Measurements from ENCODE around the gene SHROOM4.
A peak's percentile ranks its signal among the peaks of the same experiment; 100 is the strongest.

The SHROOM4 gene

DNA sequence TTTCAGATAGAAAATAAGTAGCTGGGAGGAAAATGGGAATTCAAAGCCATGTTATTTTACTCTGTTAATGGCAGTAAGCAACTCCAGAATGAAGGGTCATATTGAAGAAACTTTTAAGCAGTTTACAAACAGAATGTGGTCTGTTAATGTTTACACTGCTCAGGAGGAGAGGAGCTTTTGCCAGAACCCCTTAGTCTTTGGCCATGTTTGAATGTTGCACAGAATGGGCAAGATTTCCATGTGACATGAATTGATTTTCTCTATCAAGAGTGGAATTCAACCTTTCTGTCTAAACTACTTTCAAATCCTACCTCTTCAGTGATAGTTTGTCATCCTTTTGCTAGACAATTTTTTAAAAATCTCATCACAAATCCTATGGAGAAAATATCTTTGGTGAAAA lies 227.6 kb downstream of the SHROOM4 start:
- TF ChIP-seq, protein P1, sequence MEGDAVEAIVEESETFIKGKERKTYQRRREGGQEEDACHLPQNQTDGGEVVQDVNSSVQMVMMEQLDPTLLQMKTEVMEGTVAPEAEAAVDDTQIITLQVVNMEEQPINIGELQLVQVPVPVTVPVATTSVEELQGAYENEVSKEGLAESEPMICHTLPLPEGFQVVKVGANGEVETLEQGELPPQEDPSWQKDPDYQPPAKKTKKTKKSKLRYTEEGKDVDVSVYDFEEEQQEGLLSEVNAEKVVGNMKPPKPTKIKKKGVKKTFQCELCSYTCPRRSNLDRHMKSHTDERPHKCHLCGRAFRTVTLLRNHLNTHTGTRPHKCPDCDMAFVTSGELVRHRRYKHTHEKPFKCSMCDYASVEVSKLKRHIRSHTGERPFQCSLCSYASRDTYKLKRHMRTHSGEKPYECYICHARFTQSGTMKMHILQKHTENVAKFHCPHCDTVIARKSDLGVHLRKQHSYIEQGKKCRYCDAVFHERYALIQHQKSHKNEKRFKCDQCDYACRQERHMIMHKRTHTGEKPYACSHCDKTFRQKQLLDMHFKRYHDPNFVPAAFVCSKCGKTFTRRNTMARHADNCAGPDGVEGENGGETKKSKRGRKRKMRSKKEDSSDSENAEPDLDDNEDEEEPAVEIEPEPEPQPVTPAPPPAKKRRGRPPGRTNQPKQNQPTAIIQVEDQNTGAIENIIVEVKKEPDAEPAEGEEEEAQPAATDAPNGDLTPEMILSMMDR (IDR thresholded peaks at IDR 0.05; ENCODE audit: insufficient read depth, low read depth, low read length, missing control alignments): no peak
- no peak overlapping the region for H3K4me3 ChIP-seq (ENCODE audit: low read depth, low read length)
- DNase-seq (ENCODE audit: low read depth): no peak

DNA sequence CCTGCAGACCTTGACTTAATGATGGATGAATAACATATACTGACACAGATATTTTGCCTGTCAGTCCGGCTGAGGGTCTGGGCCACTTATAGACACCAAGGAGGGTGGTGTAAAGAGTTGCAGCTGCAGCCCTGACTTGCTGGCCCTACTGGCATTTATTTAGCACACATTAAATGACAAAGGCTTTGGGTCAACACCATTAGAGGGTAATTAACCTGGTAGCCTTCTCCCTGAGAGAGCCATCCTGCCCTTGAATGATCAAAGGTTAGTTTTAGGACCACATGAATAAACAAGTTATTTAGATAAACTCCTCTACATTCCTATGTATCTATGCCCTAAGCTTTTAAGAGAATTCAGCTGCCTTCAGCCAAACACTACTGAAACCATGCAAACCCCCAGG lies 232.6 kb downstream of the SHROOM4 start:
- no peak for DNase-seq (ENCODE audit: low read depth)
- H3K4me3 ChIP-seq (ENCODE audit: low read depth, low read length): no peak overlapping the region
- TF ChIP-seq, protein P1 (IDR thresholded peaks at IDR 0.05; ENCODE audit: insufficient read depth, low read depth, low read length, missing control alignments): no peak

DNA sequence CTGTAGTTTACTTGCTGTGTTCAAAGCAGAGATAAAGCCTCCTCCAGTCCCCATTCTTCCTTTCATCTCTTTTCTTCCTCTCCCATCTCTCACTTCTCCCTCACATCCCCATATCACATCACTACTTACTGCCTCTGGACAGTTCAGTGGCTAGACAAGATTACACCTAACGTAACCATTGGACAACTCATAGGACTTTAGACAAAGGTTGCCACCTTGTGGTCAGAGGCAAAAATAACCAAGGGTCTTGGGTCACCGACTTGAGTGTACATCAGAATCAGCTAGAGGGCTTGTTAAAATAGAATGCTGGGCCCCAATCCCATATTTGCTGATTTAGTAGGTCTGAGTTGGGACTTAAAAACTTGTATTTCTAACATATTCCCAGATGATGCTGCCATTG lies 234.0 kb downstream of the SHROOM4 start:
- TF ChIP-seq, protein P1 (IDR thresholded peaks at IDR 0.05; ENCODE audit: insufficient read depth, low read depth, low read length, missing control alignments): peak; percentile 37
- DNase-seq (ENCODE audit: low read depth): peak; percentile 55
- no peak overlapping the region for H3K4me3 ChIP-seq (ENCODE audit: low read depth, low read length)

DNA sequence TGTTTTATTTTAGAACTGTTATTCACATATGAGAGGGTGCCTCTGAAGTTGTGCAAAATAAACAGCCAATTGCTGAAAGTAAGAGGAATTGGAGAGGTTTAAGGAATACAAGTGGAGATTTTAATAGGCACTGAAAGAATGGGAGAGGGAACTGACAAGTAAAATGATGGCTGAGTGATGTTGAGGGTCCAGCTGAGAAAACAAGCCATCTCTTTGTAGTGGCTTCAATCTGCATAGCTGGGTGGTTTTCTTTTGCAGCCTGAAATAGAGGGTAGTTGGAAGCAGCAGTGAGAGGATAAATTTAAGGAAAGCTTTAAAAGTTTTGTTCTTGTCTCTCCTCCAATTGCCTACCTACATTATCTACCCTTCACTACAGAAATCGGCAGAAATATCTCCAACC lies 236.7 kb downstream of the SHROOM4 start:
- DNase-seq (ENCODE audit: low read depth): no peak
- TF ChIP-seq, protein P1 (IDR thresholded peaks at IDR 0.05; ENCODE audit: insufficient read depth, low read depth, low read length, missing control alignments): no peak
- no peak overlapping the region for H3K4me3 ChIP-seq (ENCODE audit: low read depth, low read length)

DNA sequence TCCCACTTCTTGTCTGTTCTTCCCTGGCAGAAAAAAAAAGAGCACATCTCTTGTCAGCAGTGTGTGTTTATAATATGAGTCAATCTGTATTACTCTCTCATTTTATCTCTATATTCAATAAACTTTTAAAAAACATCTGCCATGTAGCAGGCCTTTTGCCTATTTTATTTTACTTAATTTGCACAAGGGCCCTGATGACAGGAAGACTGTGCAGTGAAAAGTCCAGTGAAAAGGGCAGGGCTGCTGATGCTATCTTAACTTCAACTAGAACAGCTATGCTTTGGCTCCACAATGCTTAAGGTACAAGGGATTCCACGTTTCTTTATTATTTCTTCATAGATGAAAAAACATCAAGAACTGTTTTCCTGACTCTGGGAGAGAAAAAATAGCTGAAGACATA lies 246.4 kb downstream of the SHROOM4 start:
- DNase-seq (ENCODE audit: low read depth): no peak
- TF ChIP-seq, protein P1 (IDR thresholded peaks at IDR 0.05; ENCODE audit: insufficient read depth, low read depth, low read length, missing control alignments): no peak
- no peak overlapping the region for H3K4me3 ChIP-seq (ENCODE audit: low read depth, low read length)

DNA sequence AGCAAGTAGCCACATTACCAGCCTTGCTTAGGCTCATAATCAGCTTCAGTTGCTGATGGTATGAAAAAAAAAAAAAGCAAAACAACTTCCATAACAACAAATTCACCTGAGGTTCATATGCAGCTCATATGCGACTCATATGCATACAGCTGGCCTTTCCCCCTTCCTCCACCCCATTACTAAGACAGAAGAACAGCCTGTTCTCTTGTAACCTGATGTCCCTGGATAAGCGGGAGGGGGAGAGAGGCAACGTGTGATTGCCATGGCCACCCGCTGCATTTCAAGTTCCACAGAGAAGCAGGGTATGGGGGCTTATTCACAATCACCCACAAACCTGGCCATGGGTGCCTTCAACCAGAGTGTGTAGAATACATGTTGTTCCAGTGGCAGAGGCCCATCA lies 248.3 kb downstream of the SHROOM4 start:
- DNase-seq (ENCODE audit: low read depth): no peak
- TF ChIP-seq, protein P1 (IDR thresholded peaks at IDR 0.05; ENCODE audit: insufficient read depth, low read depth, low read length, missing control alignments): no peak
- no peak overlapping the region for H3K4me3 ChIP-seq (ENCODE audit: low read depth, low read length)
